ENCODE measurements around the gene EMP1.

EMP1 gene

DNA sequence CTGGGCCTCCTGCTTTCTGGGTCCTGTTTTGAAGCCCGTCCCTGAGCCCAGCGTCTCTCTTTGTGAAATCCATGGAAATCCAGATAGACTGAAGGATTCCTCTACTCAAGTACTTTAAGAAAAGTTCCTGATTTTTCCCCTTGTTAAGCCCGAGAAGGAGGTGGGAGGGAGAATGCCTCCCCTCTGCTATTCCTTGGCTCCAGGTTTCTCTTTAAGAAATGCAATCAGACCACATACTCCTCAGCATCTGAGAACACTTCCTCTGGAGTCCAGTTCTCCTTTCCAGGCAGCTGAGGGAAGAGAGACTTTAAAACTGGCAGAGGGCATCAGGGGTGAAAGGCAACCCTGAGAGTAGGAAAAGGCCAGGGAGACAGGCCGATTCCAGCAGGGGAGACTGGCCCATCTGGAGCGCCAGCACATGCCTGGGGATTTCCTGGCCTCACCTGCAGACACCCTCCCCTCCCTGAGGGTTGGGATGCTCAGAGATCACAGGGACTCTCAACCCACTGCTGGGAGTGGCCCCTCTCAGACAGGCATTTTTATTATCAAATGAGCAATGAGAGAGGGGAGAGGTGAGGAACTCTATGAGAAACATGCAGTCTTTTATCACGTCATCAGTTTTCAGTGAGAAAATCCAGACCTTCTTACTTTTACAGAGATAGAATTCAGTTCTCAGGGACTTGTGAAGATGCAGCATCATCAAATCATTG is 2.0 kb upstream of the EMP1 start:
- peaks cover 12% of the 10 kb centered on the region for H3K79me1 ChIP-seq (ENCODE audit: low read length)
- peak in 1 of 2 donors; percentile 30 for DNase-seq
- no peaks in the 10 kb centered on the region for H3K27me3 ChIP-seq (ENCODE audit: insufficient read depth, low read length)
- H3K4me3 ChIP-seq (ENCODE audit: low read depth, low read length), result no peak overlapping the region
- H3K14ac ChIP-seq (ENCODE audit: low read length), result peak overlapping the region; percentile 42
- no peak overlapping the region for H4K12ac ChIP-seq (ENCODE audit: low read depth, low read length)
- peaks cover 23 to 31% of the 10 kb centered on the region in 2 experiments for H3K4me1 ChIP-seq (ENCODE audit: control insufficient read depth in 1 of 2, insufficient read depth in 2 of 2, low read length in 2 of 2)
- H2AK5ac ChIP-seq (ENCODE audit: low read length), result no peak overlapping the region
- no CpG with 5 or more reads among the region's 6 CpGs for WGBS (ENCODE audit: extremely low coverage, insufficient coverage, insufficient read length)
- peak overlapping the region; percentile 79 for H2BK12ac ChIP-seq (ENCODE audit: low read length)
- H3K18ac ChIP-seq (ENCODE audit: low read length), result peak overlapping the region; percentile 63
- peak overlapping the region; percentile 67 for H2BK5ac ChIP-seq (ENCODE audit: low read depth, low read length, poor library complexity)
- no peaks in the 10 kb centered on the region for H3K9me3 ChIP-seq (ENCODE audit: insufficient read depth, low read depth, low read length)
- no peak overlapping the region for H3K9ac ChIP-seq (ENCODE audit: low read length)
- peaks cover 2% of the 10 kb centered on the region for H3K79me2 ChIP-seq (ENCODE audit: control insufficient read depth, insufficient read depth, low read length, poor library complexity)
- no peak overlapping the region for H2AFZ ChIP-seq (ENCODE audit: insufficient read depth, low read length, poor library complexity)
- H2BK120ac ChIP-seq (ENCODE audit: insufficient read depth, low read length, poor library complexity), result peak overlapping the region; percentile 70
- H4K91ac ChIP-seq (ENCODE audit: low read depth, low read length), result peak overlapping the region; percentile 77
- no peak overlapping the region for H3K23ac ChIP-seq (ENCODE audit: low read length)
- peak overlapping the region; percentile 83 for H3K27ac ChIP-seq (ENCODE audit: low read depth, low read length)
- H3K36me3 ChIP-seq (ENCODE audit: control insufficient read depth in 1 of 2, insufficient read depth in 2 of 2, low read length in 2 of 2), result no peaks in the 10 kb centered on the region
- H3K4ac ChIP-seq (ENCODE audit: low read depth, low read length), result no peak overlapping the region
- H4K8ac ChIP-seq (ENCODE audit: low read depth, low read length), result no peak overlapping the region
- H3K4me2 ChIP-seq (ENCODE audit: low read length), result no peak overlapping the region

DNA sequence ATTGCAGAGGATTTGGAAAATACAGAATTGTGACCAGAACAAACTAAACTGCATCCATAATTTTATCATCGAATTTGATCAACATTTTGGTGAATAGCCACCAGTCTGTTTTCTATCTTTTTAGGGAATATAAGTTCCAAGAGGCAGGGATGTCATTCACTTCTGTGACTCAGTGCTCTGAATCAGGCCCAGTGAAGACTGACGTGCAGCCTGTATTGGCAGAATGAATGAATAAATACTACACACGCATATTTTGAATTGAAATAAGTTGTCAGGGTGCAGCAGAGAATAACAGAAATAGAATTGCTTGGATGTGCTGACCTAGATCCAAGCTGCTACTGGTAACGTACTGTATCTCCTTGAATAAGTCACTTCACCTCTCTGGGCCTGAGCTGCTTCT is 1.3 kb upstream of the EMP1 start:
- Histone ChIP-seq H3K4ac (ENCODE audit: low read depth, low read length) (no peak overlapping the region), H4K91ac (ENCODE audit: low read depth, low read length) (no peak overlapping the region), H3K4me3 (ENCODE audit: low read depth, low read length) (no peak overlapping the region), H2AK5ac (ENCODE audit: low read length) (no peak overlapping the region), H3K14ac (ENCODE audit: low read length) (no peak overlapping the region), H3K23ac (ENCODE audit: low read length) (no peak overlapping the region), H3K18ac (ENCODE audit: low read length) (no peak overlapping the region), H3K36me3 (ENCODE audit: control insufficient read depth in 1 of 2, insufficient read depth in 2 of 2, low read length in 2 of 2) (no peaks in the 10 kb centered on the region), H3K4me2 (ENCODE audit: low read length) (no peak overlapping the region), H4K12ac (ENCODE audit: low read depth, low read length) (no peak overlapping the region), H2BK12ac (ENCODE audit: low read length) (no peak overlapping the region), H2AFZ (ENCODE audit: insufficient read depth, low read length, poor library complexity) (no peak overlapping the region), H2BK5ac (ENCODE audit: low read depth, low read length, poor library complexity) (no peak overlapping the region), H3K79me1 (ENCODE audit: low read length) (peaks cover 12% of the 10 kb centered on the region), H3K27ac (ENCODE audit: low read depth, low read length) (peak overlapping the region; percentile 67), H3K27me3 (ENCODE audit: insufficient read depth, low read length) (no peaks in the 10 kb centered on the region), H2BK120ac (ENCODE audit: insufficient read depth, low read length, poor library complexity) (peak overlapping the region; percentile 28), H3K9me3 (ENCODE audit: insufficient read depth, low read depth, low read length) (no peaks in the 10 kb centered on the region), H3K79me2 (ENCODE audit: control insufficient read depth, insufficient read depth, low read length, poor library complexity) (peaks cover 2% of the 10 kb centered on the region), H3K9ac (ENCODE audit: low read length) (no peak overlapping the region), H3K4me1 (ENCODE audit: control insufficient read depth in 1 of 2, insufficient read depth in 2 of 2, low read length in 2 of 2) (peaks cover 23 to 31% of the 10 kb centered on the region in 2 experiments), H4K8ac (ENCODE audit: low read depth, low read length) (no peak overlapping the region)
- DNase-seq, result no peak
- WGBS (ENCODE audit: extremely low coverage, insufficient coverage, insufficient read length), result no CpG with 5 or more reads among the region's 4 CpGs

DNA sequence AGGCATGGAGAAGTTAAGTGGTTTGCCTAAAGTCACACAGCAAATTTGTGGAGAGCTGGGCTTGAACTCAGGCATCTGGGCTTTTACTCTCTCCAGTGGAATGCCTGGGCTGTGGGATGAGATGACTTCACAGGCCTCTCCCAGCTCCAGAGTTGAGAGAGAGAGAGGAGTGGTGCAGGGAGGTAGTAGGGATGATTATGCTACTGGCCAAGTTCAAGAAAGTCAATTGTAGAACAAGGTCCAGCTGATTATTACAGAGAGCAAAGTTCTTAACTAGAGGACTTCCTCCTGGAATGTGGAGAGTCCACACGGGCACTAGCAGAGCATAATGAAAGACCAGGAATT is 769 bp upstream of the EMP1 start:
- Histone ChIP-seq H3K23ac (ENCODE audit: low read length) (no peak overlapping the region), H3K79me2 (ENCODE audit: control insufficient read depth, insufficient read depth, low read length, poor library complexity) (peaks cover 2% of the 10 kb centered on the region), H4K8ac (ENCODE audit: low read depth, low read length) (no peak overlapping the region), H3K18ac (ENCODE audit: low read length) (no peak overlapping the region), H3K4me2 (ENCODE audit: low read length) (peak overlapping the region; percentile 10), H3K4ac (ENCODE audit: low read depth, low read length) (no peak overlapping the region), H3K27me3 (ENCODE audit: insufficient read depth, low read length) (no peaks in the 10 kb centered on the region), H2AFZ (ENCODE audit: insufficient read depth, low read length, poor library complexity) (no peak overlapping the region), H3K14ac (ENCODE audit: low read length) (no peak overlapping the region), H3K36me3 (ENCODE audit: control insufficient read depth in 1 of 2, insufficient read depth in 2 of 2, low read length in 2 of 2) (no peaks in the 10 kb centered on the region), H3K4me3 (ENCODE audit: low read depth, low read length) (no peak overlapping the region), H2BK5ac (ENCODE audit: low read depth, low read length, poor library complexity) (peak overlapping the region; percentile 23), H2BK120ac (ENCODE audit: insufficient read depth, low read length, poor library complexity) (peak overlapping the region; percentile 28), H3K27ac (ENCODE audit: low read depth, low read length) (peak overlapping the region; percentile 67), H2BK12ac (ENCODE audit: low read length) (peak overlapping the region; percentile 28), H3K9me3 (ENCODE audit: insufficient read depth, low read depth, low read length) (no peaks in the 10 kb centered on the region), H3K4me1 (ENCODE audit: control insufficient read depth in 1 of 2, insufficient read depth in 2 of 2, low read length in 2 of 2) (peaks cover 23 to 31% of the 10 kb centered on the region in 2 experiments), H3K79me1 (ENCODE audit: low read length) (peaks cover 12% of the 10 kb centered on the region), H4K12ac (ENCODE audit: low read depth, low read length) (no peak overlapping the region), H3K9ac (ENCODE audit: low read length) (no peak overlapping the region), H2AK5ac (ENCODE audit: low read length) (no peak overlapping the region), H4K91ac (ENCODE audit: low read depth, low read length) (peak overlapping the region; percentile 16)
- DNase-seq, result no peak
- WGBS (ENCODE audit: extremely low coverage, insufficient coverage, insufficient read length), result no CpG with 5 or more reads among the region's 1 CpG

DNA sequence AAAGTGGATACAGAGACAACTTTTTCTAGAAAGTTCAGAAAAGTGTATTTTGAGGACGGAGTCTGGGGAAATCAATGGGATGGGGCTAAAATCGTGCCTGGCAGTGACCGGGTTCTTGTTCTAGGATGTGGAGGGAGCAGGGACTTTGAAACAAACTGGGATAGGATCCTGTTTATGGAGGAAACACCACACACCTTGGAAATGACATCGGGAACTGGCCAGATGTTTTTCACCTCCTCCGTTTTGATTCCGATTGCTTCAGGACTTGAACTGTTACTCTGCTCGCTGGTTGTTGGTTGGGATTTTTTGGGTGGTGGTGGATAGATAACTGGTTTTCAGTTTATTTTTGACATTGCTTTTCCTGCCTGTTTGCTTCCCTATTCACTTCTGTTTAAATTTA is 506 bp downstream of the EMP1 start:
- no peak overlapping the region for H3K4me2 ChIP-seq (ENCODE audit: low read length)
- H4K91ac ChIP-seq (ENCODE audit: low read depth, low read length), result peak overlapping the region; percentile 68
- no peak overlapping the region for H3K4me3 ChIP-seq (ENCODE audit: low read depth, low read length)
- no peak overlapping the region for H3K23ac ChIP-seq (ENCODE audit: low read length)
- H2BK120ac ChIP-seq (ENCODE audit: insufficient read depth, low read length, poor library complexity), result peak overlapping the region; percentile 2
- no peak overlapping the region for H3K27ac ChIP-seq (ENCODE audit: low read depth, low read length)
- no peak overlapping the region for H2AFZ ChIP-seq (ENCODE audit: insufficient read depth, low read length, poor library complexity)
- no peak overlapping the region for H3K4ac ChIP-seq (ENCODE audit: low read depth, low read length)
- peaks cover 12% of the 10 kb centered on the region for H3K79me1 ChIP-seq (ENCODE audit: low read length)
- peaks cover 2% of the 10 kb centered on the region for H3K79me2 ChIP-seq (ENCODE audit: control insufficient read depth, insufficient read depth, low read length, poor library complexity)
- H3K4me1 ChIP-seq (ENCODE audit: control insufficient read depth in 1 of 2, insufficient read depth in 2 of 2, low read length in 2 of 2), result peaks cover 23 to 31% of the 10 kb centered on the region in 2 experiments
- no peak overlapping the region for H2BK5ac ChIP-seq (ENCODE audit: low read depth, low read length, poor library complexity)
- no peak overlapping the region for H4K8ac ChIP-seq (ENCODE audit: low read depth, low read length)
- no peaks in the 10 kb centered on the region for H3K27me3 ChIP-seq (ENCODE audit: insufficient read depth, low read length)
- H3K18ac ChIP-seq (ENCODE audit: low read length), result no peak overlapping the region
- no peak overlapping the region for H4K12ac ChIP-seq (ENCODE audit: low read depth, low read length)
- H2BK12ac ChIP-seq (ENCODE audit: low read length), result peak overlapping the region; percentile 33
- no peaks in the 10 kb centered on the region for H3K9me3 ChIP-seq (ENCODE audit: insufficient read depth, low read depth, low read length)
- no peak for DNase-seq
- no CpG with 5 or more reads among the region's 7 CpGs for WGBS (ENCODE audit: extremely low coverage, insufficient coverage, insufficient read length)
- no peak overlapping the region for H3K14ac ChIP-seq (ENCODE audit: low read length)
- H3K9ac ChIP-seq (ENCODE audit: low read length), result no peak overlapping the region
- H2AK5ac ChIP-seq (ENCODE audit: low read length), result no peak overlapping the region
- no peaks in the 10 kb centered on the region for H3K36me3 ChIP-seq (ENCODE audit: control insufficient read depth in 1 of 2, insufficient read depth in 2 of 2, low read length in 2 of 2)
